Left ventricle myocardium inferior (tissue), 1 donor: ENCODE data around the gene FAM83F. TPM values are rescaled to one million over a fixed set of nuclear protein-coding genes. Genes with fewer than 3 reads are reported as not detected.

ENCODE experiments used
- DNase-seq: peaks from one replicate; pipeline ENCODE4 v3.0.0-alpha.2; 2020
- H3K27ac ChIP-seq: fragments of 200-600 bp; replicated peaks from 2 replicates; pipeline ENCODE4 v1.8.0; 2021
- H3K27me3 ChIP-seq: fragments of 200-600 bp; 2 replicates; pipeline ENCODE4 v1.8.0; 2021; ENCODE audit warnings: low read depth
- H3K36me3 ChIP-seq: fragments of 200-600 bp; 2 replicates; pipeline ENCODE4 v1.8.0; 2021
- H3K4me1 ChIP-seq: fragments of 200-600 bp; 2 replicates; pipeline ENCODE4 v1.8.0; 2021
- H3K4me3 ChIP-seq: fragments of 200-600 bp; 2 replicates; pipeline ENCODE4 v1.8.0; 2021; ENCODE audit warnings: mild to moderate bottlenecking, moderate library complexity
- H3K9me3 ChIP-seq: fragments of 200-600 bp; replicated peaks from 2 replicates; pipeline ENCODE4 v1.8.0; 2021
- intact Hi-C: fragments of 100-400 bp; cut with micrococcal nuclease; formaldehyde crosslinking; loops from one replicate; pipeline ENCODE4 v1.11.0; 2022
- long read RNA-seq: library from polyadenylated mRNA; unstranded; transcript quantifications from one replicate; pipeline ENCODE4 v2.0.0, GENCODE V29; 2021
- total RNA-seq: library from RNA; stranded (reverse); fragmentation: NEBNext Ultra II Directional; extraction: Animal tissue kit (Norgen Biotek cat#: 25700); gene quantifications from one replicate; pipeline ENCODE4 v1.2.1, GENCODE V29; 2021
- TF ChIP-seq, protein P1 (sequence below): fragments of 200-600 bp; IDR thresholded peaks from 2 replicates; pipeline ENCODE4 v1.8.0; 2021; ENCODE audit warnings: antibody characterized with exemption, mild to moderate bottlenecking, borderline replicate concordance
- donor health status: DM: no; HTN: yes; CAD: no; lungs with severe emphysema.

FAM83F gene
- 4.4 TPM for total RNA-seq
- long read RNA-seq, full-length matches to known transcripts, result 10 of 13 reads
- long read RNA-seq, partial matches to known transcripts, result 0 of 13 reads
- long read RNA-seq, other reads (novel, unspliced or antisense), result 3 of 13 reads

DNA sequence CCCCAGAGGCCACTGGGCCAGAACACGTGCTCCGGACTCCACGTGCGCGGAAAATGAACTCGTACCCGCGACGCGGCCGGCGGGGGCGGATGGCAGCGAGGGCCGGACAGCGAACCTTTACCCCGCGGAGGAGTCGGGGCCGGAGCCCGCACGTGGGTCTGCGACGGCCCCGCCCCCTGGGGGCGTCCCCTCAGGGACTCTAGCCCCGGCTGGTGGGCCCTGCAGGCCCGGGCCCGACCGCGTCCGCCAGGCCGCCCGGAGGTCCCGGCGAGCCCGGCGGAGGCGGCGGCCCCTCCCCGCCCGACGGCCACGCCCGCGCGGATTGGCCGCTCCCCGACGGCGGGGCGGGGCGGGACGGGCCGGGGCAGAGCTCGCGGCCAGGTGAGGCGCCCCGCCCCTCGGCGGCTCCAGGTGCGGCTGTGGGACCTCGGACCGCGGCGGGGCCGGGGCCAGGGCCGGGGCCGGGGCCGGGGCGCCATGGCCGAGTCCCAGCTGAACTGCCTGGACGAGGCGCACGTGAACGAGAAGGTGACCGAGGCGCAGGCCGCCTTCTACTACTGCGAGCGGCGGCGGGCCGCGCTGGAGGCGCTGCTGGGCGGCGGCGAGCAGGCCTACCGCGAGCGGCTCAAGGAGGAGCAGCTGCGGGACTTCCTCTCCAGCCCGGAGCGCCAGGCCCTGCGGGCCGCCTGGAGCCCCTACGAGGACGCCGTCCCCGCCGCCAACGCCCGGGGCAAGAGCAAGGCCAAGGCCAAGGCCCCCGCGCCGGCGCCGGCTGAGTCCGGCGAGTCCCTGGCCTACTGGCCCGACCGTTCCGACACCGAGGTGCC lies at the start of gene FAM83F:
FAM83F (plus strand) TSS at position 389 of the 827 bp plus-strand sequence; CDS start at position 478, 89 bp downstream.
- H3K4me3 ChIP-seq, result peak within 1 kb of the TSS; percentile 51
- intact Hi-C loops, result no loop called here
- H3K36me3 ChIP-seq, result no peaks in the 10 kb centered on the region
- peaks cover 47% of the 10 kb centered on the region for H3K27me3 ChIP-seq
- peaks cover 59% of the 10 kb centered on the region for H3K4me1 ChIP-seq
- H3K9me3 ChIP-seq, result no peaks in the 10 kb centered on the region
- TF ChIP-seq, protein P1, sequence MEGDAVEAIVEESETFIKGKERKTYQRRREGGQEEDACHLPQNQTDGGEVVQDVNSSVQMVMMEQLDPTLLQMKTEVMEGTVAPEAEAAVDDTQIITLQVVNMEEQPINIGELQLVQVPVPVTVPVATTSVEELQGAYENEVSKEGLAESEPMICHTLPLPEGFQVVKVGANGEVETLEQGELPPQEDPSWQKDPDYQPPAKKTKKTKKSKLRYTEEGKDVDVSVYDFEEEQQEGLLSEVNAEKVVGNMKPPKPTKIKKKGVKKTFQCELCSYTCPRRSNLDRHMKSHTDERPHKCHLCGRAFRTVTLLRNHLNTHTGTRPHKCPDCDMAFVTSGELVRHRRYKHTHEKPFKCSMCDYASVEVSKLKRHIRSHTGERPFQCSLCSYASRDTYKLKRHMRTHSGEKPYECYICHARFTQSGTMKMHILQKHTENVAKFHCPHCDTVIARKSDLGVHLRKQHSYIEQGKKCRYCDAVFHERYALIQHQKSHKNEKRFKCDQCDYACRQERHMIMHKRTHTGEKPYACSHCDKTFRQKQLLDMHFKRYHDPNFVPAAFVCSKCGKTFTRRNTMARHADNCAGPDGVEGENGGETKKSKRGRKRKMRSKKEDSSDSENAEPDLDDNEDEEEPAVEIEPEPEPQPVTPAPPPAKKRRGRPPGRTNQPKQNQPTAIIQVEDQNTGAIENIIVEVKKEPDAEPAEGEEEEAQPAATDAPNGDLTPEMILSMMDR, result no peak
- no peak for DNase-seq
- H3K27ac ChIP-seq, result peak within 1 kb of the TSS; percentile 58

DNA sequence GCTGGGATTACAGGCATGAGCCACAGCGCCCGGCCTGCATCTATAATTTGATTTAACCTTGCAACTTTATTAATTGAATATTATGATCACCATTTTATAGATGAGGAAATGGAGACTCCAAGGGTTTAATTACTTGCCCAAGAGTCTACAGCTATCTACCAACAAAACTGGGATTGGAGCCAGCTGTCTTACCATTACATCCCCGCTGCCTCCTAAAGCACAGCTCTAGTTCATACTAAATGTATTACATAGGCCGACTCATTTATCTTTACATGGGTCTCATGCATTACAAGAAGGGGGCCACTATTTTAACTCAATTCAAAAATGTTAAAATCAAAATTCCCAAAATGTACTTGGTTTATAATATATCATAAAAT lies 48.6 kb upstream of the FAM83F start:
- H3K27ac ChIP-seq, result no peak overlapping the region
- TF ChIP-seq, protein P1, result no peak
- H3K4me3 ChIP-seq, result no peak overlapping the region
- H3K27me3 ChIP-seq, result peaks cover 20% of the 10 kb centered on the region
- intact Hi-C loops, result no loop called here
- DNase-seq, result no peak
- H3K4me1 ChIP-seq, result peaks cover 7% of the 10 kb centered on the region
- no peaks in the 10 kb centered on the region for H3K9me3 ChIP-seq
- H3K36me3 ChIP-seq, result no peaks in the 10 kb centered on the region

DNA sequence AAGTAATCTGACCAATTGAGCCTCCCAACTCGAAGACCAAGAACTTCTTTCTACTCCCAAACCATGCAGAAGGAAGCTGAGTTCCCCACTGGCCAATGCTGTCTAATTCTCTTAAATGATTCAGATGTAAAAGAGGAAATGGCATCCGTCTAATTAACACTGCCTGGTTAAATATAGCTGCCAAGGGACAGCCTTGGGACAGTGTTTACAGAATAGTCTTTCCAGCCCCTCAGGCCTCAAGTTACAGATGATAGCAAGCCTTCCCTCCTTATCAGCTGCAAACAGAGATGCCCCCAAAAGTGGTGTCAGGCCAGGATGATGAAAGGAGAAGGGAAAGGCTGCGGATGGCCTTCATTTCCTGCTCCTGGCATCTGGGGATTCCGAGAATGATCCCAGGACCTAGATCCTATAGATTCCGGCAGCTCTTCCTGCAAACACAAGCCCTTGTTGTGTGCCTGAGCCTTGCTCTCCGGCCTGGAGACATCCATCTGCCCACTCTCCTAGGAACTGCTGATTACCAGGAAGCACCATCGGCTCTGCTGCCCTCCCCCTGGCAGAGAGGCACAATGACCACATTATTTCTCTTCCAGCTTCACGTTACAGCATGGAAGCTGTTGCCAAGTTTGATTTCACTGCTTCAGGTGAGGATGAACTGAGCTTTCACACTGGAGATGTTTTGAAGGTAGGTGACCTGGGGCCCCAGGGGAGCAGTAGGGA lies 48.1 kb upstream of the FAM83F start:
- Histone ChIP-seq H3K4me1 (peaks cover 7% of the 10 kb centered on the region), H3K27me3 (peaks cover 20% of the 10 kb centered on the region), H3K9me3 (no peaks in the 10 kb centered on the region), H3K27ac (no peak overlapping the region), H3K36me3 (no peaks in the 10 kb centered on the region), H3K4me3 (no peak overlapping the region)
- no peak for DNase-seq
- intact Hi-C loops, result no loop called here
- TF ChIP-seq, protein P1, result no peak

DNA sequence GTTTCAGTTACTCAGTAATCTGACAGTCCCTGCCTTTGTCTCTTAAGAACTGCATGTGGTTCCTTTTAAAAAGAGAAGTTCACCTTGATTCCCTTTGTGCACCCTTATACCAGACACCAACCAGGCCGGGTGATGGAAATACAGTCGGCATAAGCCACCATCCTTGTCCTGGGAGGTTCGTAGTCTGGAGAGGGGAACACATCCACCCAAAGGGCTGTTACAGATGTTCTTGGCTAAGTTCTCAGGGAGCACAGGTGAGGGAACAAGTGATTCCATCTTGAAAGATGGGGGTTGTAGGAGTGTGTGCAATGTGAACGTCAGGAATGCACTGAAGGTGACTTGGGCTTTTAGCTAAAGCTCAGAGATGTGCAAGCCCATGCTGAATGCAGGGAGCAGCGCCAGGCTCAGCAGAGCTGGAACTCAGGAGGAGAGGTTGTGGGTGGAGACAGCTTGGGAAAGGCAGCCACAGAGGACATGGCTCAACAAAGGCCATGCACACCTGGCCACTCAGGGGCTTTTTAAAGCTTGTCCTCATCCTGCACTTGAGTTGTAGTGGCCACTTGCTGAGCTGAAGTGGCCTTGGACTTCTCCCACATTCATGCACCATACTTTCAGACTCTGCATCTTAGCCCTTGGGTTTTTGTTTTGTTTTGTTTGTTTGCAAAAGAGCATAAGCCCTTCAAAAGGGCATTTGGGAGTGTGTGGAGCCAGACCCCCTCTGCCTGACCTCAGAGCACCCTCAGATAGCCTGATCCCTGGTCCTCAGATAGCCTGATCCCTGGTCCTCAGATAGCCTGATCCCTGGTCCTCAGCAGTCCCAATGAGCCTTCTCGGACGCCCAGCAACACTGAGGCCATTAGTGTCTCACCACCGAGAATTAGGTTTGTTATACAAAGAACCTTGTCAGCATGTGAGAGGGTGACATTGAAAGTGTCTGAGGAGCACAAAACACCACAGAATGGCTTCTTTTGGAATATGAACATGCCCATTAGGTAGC lies 47.2 kb upstream of the FAM83F start:
- no peak overlapping the region for H3K4me3 ChIP-seq
- H3K27ac ChIP-seq, result no peak overlapping the region
- TF ChIP-seq, protein P1, result no peak
- no peaks in the 10 kb centered on the region for H3K9me3 ChIP-seq
- no peaks in the 10 kb centered on the region for H3K36me3 ChIP-seq
- intact Hi-C loops, result no loop called here
- peaks cover 7% of the 10 kb centered on the region for H3K4me1 ChIP-seq
- peaks cover 22% of the 10 kb centered on the region for H3K27me3 ChIP-seq
- no peak for DNase-seq
